HCT116 (cell line): ENCODE measurements around the gene APOL6. TPM values are rescaled to one million over a fixed set of nuclear protein-coding genes. Genes with fewer than 3 reads are reported as not detected.

Source experiments
- ATAC-seq: fragments of 200-7000 bp; cut with Tn5 transposase; 2 replicates; pipeline ENCODE4 v1.9.1; 2020; ENCODE audit warnings: mild to moderate bottlenecking, moderate library complexity
- BruUV-seq: library from RNA; stranded (reverse); fragments of 400-500 nt; replicated peaks from 2 replicates; lab custom pipeline; 2021; lab: Mats Ljungman, UMichigan
- CTCF ChIA-PET: fragments of 300-600 bp; sonication (Branson Sonifier 250); formaldehyde crosslinking; loops from one replicate; lab custom pipeline; 2021; ENCODE audit warnings: antibody characterized with exemption; lab: Charles Lee
- POLR2A ChIA-PET: fragments of 300-600, 350-600 bp; sonication (Branson Sonifier 250); formaldehyde crosslinking; loops from one replicate; lab custom pipeline; 2021; ENCODE audit warnings: antibody characterized with exemption; lab: Charles Lee
- RAD21 ChIA-PET, 2 experiments: fragments of 300-600 bp; sonication (Branson Sonifier 250); formaldehyde crosslinking; loops; one replicate each; lab custom pipeline; 2023; ENCODE audit warnings: low total read pairs in 2 of 2; ENCODE audit not compliant: uncharacterized antibody in 2 of 2, unreplicated experiment in 2 of 2, low non-redundant PET in 1 of 2; lab: Charles Lee
- DNase-seq: peaks from one replicate; pipeline ENCODE4 v3.0.0-alpha.2; 2010; ENCODE audit warnings: low read depth, low spot score
- H2AFZ ChIP-seq: fragments of 200-600 bp; shearing (Covaris generic), sonication (generic); 2 replicates; pipeline ENCODE4 v1.6.1; 2017; ENCODE audit warnings: low read depth, mixed run types, mixed read lengths, antibody characterized with exemption, low read length; ENCODE audit not compliant: poor library complexity, severe bottlenecking
- H3K27ac ChIP-seq: 2 replicates; pipeline ENCODE4 v1.5.1; 2012; ENCODE audit warnings: low read depth, low read length
- H3K27me3 ChIP-seq: fragments of 200-600 bp; sonication (generic); 2 replicates; pipeline ENCODE4 v1.6.1; 2016; ENCODE audit warnings: mixed run types, low read length, mixed read lengths; ENCODE audit not compliant: insufficient read depth
- H3K36me3 ChIP-seq, 2 experiments: fragments of 200-500 bp in 1 of 2; fragments of 200-600 bp in 1 of 2; sonication (Bioruptor generic) in 1 of 2; sonication (generic) in 1 of 2; 2 replicates each; pipeline versions ENCODE4 v1.5.1 to v1.6.1; 2014 to 2016; ENCODE audit warnings: low read length in 2 of 2, inconsistent platforms in 1 of 2, mixed read lengths in 1 of 2, mixed run types in 1 of 2; ENCODE audit not compliant: insufficient read depth in 2 of 2, control insufficient read depth in 1 of 2
- H3K4me1 ChIP-seq, 2 experiments: fragments of 200-600 bp in 1 of 2; sonication (generic) in 1 of 2; 2 replicates each; pipeline versions ENCODE4 v1.5.1 to v1.6.1; 2012 to 2017; ENCODE audit warnings: low read length in 2 of 2, inconsistent platforms in 1 of 2, mild to moderate bottlenecking in 1 of 2, mixed read lengths in 1 of 2, mixed run types in 1 of 2, moderate library complexity in 1 of 2; ENCODE audit not compliant: insufficient read depth in 2 of 2, control insufficient read depth in 1 of 2
- H3K4me2 ChIP-seq: fragments of 200-600 bp; sonication (generic); 2 replicates; pipeline ENCODE4 v1.6.1; 2017; ENCODE audit warnings: mixed run types, low read length, mixed read lengths
- H3K4me3 ChIP-seq, 2 experiments: fragments of 200-600 bp in 1 of 2; sonication (generic) in 1 of 2; replicated peaks in 1 of 2; 2 replicates each; pipeline ENCODE4 v1.5.1; 2011 to 2016; ENCODE audit warnings: low read length in 2 of 2, control low read depth in 1 of 2, low read depth in 1 of 2, mild to moderate bottlenecking in 1 of 2, mixed read lengths in 1 of 2, mixed run types in 1 of 2
- H3K79me2 ChIP-seq: fragments of 200-600 bp; sonication (generic); 2 replicates; pipeline ENCODE4 v1.6.1; 2017; ENCODE audit warnings: mild to moderate bottlenecking, mixed run types, low read length, moderate library complexity, mixed read lengths; ENCODE audit not compliant: insufficient read depth
- H3K9ac ChIP-seq: fragments of 200-600 bp; sonication (generic); 2 replicates; pipeline ENCODE4 v1.6.1; 2016; ENCODE audit warnings: low read length, mixed read lengths
- H3K9me2 ChIP-seq: fragments of 200-600 bp; sonication (generic), shearing (Covaris generic); 2 replicates; pipeline ENCODE4 v1.6.1; 2017; ENCODE audit warnings: mixed run types, mild to moderate bottlenecking, moderate library complexity; ENCODE audit not compliant: insufficient read depth
- H3K9me3 ChIP-seq, 2 experiments: fragments of 200-500 bp in 1 of 2; fragments of 200-600 bp in 1 of 2; sonication (Bioruptor generic) in 1 of 2; sonication (generic) in 1 of 2; 2 replicates each; pipeline ENCODE4 v1.6.1; 2014 to 2017; ENCODE audit warnings: low read length in 2 of 2, mixed read lengths in 2 of 2, inconsistent platforms in 1 of 2, low read depth in 1 of 2, mild to moderate bottlenecking in 1 of 2, mixed run types in 1 of 2, moderate library complexity in 1 of 2; ENCODE audit not compliant: control insufficient read depth in 1 of 2, insufficient read depth in 1 of 2
- H4K20me1 ChIP-seq: fragments of 200-600 bp; sonication (generic), shearing (Covaris generic); 2 replicates; pipeline ENCODE4 v1.6.1; 2017; ENCODE audit warnings: mixed run types, mild to moderate bottlenecking, moderate library complexity; ENCODE audit not compliant: insufficient read depth
- CBX3 ChIP-seq: IDR thresholded peaks from 2 replicates; pipeline ENCODE4 v1.6.1; 2012; ENCODE audit warnings: low read depth
- EZH2 ChIP-seq: fragments of 200-600 bp; sonication (generic); IDR thresholded peaks from 2 replicates; pipeline ENCODE4 v1.6.1; 2017; ENCODE audit warnings: antibody characterized with exemption, mixed run types
- EZH2phosphoT487 ChIP-seq: fragments of 200-600 bp; IDR thresholded peaks from 2 replicates; pipeline ENCODE4 v1.6.1; 2018; ENCODE audit warnings: antibody characterized with exemption, borderline replicate concordance
- FOSL1 ChIP-seq: IDR thresholded peaks from 2 replicates; pipeline ENCODE4 v1.6.1; 2012; ENCODE audit warnings: low read depth
- MAX ChIP-seq: IDR thresholded peaks from 2 replicates; pipeline ENCODE4 v1.6.1; 2012
- POLR2AphosphoS5 ChIP-seq: IDR thresholded peaks from 2 replicates; pipeline ENCODE4 v1.6.1; 2011; ENCODE audit warnings: mild to moderate bottlenecking, low read depth, low read length, moderate library complexity
- RAD21 ChIP-seq: IDR thresholded peaks from 2 replicates; pipeline ENCODE4 v1.6.1; 2012; ENCODE audit warnings: low read depth, mild to moderate bottlenecking
- REST ChIP-seq: IDR thresholded peaks from 2 replicates; pipeline ENCODE4 v1.6.1; 2012; ENCODE audit warnings: low read depth
- SRF ChIP-seq: IDR thresholded peaks from 2 replicates; pipeline ENCODE4 v1.6.1; 2012; ENCODE audit warnings: low read depth
- TCF7L2 ChIP-seq: IDR thresholded peaks from 2 replicates; pipeline ENCODE4 v1.7.0; 2011; ENCODE audit warnings: borderline replicate concordance, inconsistent platforms; ENCODE audit not compliant: insufficient read depth, insufficient read length; ENCODE audit errors: extremely low read depth
- YY1 ChIP-seq: IDR thresholded peaks from 2 replicates; pipeline ENCODE4 v1.6.1; 2011; ENCODE audit warnings: low read length, low read depth, moderate library complexity, mild to moderate bottlenecking; ENCODE audit not compliant: insufficient replicate concordance; ENCODE audit errors: extremely low read depth
- intact Hi-C: fragments of 100-400 bp; cut with micrococcal nuclease; formaldehyde crosslinking; loops from 2 replicates; pipeline ENCODE4 v1.10.0; 2022
- total RNA-seq: library from RNA; stranded (reverse); gene quantifications from one replicate; pipeline ENCODE4 v1.2.1, GENCODE V29; 2021; ENCODE audit not compliant: unreplicated experiment
- TF ChIP-seq, protein P1 (sequence below): IDR thresholded peaks from 2 replicates; pipeline ENCODE4 v1.6.1; 2011; ENCODE audit warnings: mild to moderate bottlenecking, low read length, moderate library complexity; ENCODE audit not compliant: insufficient replicate concordance; ENCODE audit errors: extremely low read depth

Gene APOL6
- total RNA-seq, 1 experiment from 2014 or later = 0.84 TPM

GRCh38 chr22:35601013-35601580 lies 47.1 kb upstream of the APOL6 start:
- CTCF ChIA-PET = no interaction called here
- RAD21 ChIA-PET = no interaction called here

More at GRCh38 chr22:35601013-35601580, 47.1 kb upstream of the APOL6 start:
- no peaks in the 10 kb centered on the region for H3K9me3 ChIP-seq
- ATAC-seq (no peak), DNase-seq (no peak)
- H3K4me2 ChIP-seq = no peak overlapping the region
- H3K4me1 ChIP-seq = peaks cover 6 to 21% of the 10 kb centered on the region in 2 experiments; a peak in 3 of 4 replicates
- H2AFZ ChIP-seq = no peak overlapping the region
- no peaks in the 10 kb centered on the region for H3K79me2 ChIP-seq
- no peaks in the 10 kb centered on the region for H4K20me1 ChIP-seq
- intact Hi-C loops = no loop called here
- H3K9me2 ChIP-seq = no peaks in the 10 kb centered on the region
- BruUV-seq = no TSS peak
- H3K4me3 ChIP-seq = no peak overlapping the region
- no peaks in the 10 kb centered on the region for H3K36me3 ChIP-seq
- H3K27ac ChIP-seq = no peak overlapping the region
- no peaks in the 10 kb centered on the region for H3K27me3 ChIP-seq
- POLR2A ChIA-PET = no interaction called here
- H3K9ac ChIP-seq = no peak overlapping the region
- TF ChIP-seq EZH2phosphoT487 = no peak
- no peak for TF ChIP-seq CBX3
- no peak for TF ChIP-seq MAX
- no peak for TF ChIP-seq YY1
- TF ChIP-seq, protein P1, sequence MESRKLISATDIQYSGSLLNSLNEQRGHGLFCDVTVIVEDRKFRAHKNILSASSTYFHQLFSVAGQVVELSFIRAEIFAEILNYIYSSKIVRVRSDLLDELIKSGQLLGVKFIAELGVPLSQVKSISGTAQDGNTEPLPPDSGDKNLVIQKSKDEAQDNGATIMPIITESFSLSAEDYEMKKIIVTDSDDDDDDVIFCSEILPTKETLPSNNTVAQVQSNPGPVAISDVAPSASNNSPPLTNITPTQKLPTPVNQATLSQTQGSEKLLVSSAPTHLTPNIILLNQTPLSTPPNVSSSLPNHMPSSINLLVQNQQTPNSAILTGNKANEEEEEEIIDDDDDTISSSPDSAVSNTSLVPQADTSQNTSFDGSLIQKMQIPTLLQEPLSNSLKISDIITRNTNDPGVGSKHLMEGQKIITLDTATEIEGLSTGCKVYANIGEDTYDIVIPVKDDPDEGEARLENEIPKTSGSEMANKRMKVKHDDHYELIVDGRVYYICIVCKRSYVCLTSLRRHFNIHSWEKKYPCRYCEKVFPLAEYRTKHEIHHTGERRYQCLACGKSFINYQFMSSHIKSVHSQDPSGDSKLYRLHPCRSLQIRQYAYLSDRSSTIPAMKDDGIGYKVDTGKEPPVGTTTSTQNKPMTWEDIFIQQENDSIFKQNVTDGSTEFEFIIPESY = no peak
- TF ChIP-seq REST = no peak
- no peak for TF ChIP-seq SRF
- no peak for TF ChIP-seq POLR2AphosphoS5
- TF ChIP-seq RAD21 = no peak
- no peak for TF ChIP-seq TCF7L2
- no peak for TF ChIP-seq EZH2
- no peak for TF ChIP-seq FOSL1
